Measurements from ENCODE around the gene KLRF2. TPM values are rescaled to one million over a fixed set of nuclear protein-coding genes. Genes with fewer than 3 reads are reported as not detected.
"Not testable (repeated sequence)": the region's sequence is repeated elsewhere in the genome, so short reads cannot be mapped to it uniquely, and the experiment has no call there.

The KLRF2 gene, protein sequence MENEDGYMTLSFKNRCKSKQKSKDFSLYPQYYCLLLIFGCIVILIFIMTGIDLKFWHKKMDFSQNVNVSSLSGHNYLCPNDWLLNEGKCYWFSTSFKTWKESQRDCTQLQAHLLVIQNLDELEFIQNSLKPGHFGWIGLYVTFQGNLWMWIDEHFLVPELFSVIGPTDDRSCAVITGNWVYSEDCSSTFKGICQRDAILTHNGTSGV
- total RNA-seq, result 0.23 and 0.27 TPM in 2 replicates

DNA sequence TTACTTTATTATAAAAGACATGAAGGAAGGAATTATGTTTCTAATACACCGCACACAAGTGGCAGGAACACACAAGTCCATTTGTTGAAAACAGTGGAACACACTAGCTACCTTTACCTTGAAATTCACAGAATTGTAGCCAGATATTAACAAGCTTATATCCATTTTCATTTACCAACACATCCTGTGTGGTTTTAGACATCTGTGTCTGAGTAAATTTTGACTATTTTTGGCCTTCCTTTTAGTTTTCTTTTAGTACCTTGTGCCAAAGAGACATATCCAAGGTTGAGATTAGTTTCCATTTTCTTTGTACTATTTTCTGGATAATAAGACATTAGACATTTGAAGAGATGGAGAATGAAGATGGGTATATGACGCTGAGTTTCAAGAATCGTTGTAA, at the start of gene KLRF2:
Gene KLRF2 (plus strand): TSS at position 244 of the 400 bp plus-strand sequence. CDS start 107 bp downstream, at position 351.
- intact Hi-C loops (cut with micrococcal nuclease), result no loop called here

DNA sequence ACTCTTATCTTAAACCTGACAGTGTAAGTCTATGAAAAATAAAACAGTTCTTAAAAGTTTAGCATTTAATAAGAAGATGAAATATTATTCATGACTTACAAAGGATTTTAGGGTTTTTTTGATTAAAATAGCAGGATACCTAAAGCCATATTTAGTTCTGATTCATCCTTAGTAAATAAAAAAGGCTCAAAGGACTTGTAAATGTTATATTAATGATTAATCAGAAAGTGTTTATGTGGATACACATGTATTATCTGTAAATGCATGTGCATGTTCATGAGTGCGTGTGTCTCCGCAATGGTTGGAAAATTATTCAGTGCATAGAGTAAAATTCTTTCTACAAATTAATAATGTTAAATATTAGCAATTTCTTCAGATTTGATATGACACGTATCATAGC, 49.6 kb upstream of the KLRF2 start:
- intact Hi-C loops (cut with micrococcal nuclease), result no loop called here

DNA sequence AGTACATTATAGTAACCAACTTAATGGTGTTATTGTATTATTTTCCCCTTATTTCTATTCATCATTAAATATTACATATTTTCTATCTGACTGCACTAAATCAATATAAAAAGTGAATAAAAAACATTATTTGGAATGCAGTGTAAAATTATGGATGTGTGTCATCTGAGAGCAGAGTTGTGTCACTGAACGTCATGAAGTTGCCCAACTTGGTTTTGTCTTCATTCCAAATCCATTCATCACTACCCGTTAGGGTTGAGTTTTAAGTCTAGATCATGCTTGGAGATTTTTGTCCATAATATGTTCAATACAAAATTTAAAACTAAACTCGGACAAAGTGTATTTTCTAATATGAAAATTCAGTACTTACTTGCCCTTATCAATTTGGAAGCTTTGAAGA, 37.9 kb upstream of the KLRF2 start:
- intact Hi-C loops (cut with micrococcal nuclease), result no loop called here

DNA sequence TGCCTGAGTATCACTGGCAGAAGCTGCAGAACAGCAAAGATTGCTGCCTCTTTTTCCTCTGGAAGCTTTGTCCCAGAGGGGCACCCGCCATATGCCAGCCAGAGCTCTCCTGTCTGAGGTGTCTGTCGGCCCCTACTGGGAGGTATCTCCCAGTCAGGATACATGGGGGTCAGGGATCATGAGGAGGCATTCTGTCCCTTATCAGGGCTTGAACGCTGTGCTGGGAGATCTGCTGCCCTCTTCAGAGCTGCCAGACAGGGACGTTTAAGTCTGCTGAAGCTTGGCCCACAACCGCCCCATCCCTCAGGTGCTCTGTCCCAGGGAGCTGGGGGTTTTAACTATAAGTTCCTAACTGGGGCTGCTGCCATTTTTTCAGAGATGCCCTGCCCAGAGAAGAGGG, 32.4 kb upstream of the KLRF2 start:
- intact Hi-C loops (cut with micrococcal nuclease), result no loop called here

DNA sequence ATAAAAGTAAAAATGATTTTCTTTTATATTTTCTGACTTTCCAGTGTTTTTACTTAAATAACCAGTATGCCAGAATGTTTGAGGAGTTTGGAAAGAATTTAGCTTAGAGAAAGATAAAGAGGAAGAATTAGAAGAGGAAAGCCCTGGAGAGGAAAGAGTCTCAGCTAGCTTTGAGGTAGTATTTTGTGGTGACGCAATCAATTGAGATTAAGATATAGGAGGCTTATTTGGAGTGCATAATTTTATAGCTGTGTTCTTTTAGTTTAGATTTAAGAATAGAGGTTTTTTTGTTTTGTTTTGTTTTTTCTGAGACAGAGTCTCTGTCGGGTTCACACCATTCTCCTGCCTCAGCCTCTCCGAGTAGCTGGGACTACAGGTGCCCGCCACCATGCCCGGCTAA, 30.2 kb upstream of the KLRF2 start:
- intact Hi-C loops (cut with micrococcal nuclease), result no loop called here

DNA sequence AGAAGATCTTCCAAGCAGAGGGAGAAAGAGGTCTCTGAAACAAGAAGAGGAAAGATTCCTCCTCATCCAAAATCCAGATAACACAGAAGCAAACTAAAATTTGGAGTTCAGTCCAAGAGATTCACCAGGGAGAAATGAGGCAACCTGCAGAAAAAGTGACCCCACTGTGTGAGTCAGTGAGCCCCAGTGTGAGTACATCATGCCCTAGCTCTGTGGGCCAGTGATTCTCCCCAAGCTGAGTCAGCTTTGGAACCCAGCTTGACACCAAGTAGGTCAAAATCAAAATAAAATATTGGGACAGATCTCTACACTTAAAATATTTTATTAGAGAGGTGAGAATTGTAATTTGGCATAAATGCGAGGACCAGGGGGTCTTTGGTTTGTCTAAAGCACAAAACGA, 29.4 kb upstream of the KLRF2 start:
- intact Hi-C loops (cut with micrococcal nuclease), result no loop called here

DNA sequence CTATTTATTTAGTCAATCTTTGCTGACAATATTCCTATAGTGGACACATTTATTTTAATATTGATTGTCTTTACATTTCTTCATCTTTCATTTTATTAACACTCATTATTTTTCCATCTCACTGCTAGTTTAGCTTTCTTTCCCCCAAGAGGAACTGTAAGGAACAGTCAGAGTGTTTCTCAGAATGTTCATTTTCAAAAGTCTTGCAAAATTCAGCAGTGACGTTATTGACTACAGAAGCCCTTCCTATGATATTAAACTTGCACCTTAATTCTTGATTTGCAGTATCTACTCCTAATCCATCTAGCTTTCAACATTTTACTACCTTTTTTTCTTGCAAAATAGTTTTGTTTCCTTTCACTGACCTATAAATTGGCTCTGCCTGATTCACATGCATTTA, 25.1 kb upstream of the KLRF2 start:
- intact Hi-C loops (cut with micrococcal nuclease), result no loop called here

DNA sequence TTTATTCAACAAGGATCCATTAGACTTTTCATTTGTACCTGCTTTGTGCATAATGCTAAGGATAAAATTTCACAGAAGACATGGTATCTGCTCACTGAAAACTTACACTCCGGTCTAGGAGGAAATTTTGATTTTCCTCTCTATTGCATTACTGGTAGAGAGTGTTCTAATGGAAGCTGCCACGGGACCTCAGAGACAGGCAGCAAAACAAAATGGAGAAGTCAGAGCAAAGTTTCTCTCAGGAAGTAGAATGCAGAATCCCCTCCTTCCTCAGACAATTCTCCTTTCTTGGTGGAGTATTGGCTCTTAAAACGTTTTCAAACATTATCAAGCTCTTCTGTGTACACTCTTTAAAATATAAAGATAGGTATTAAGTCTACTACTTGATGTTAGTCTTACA, 24.4 kb upstream of the KLRF2 start:
- intact Hi-C loops (cut with micrococcal nuclease), result no loop called here

DNA sequence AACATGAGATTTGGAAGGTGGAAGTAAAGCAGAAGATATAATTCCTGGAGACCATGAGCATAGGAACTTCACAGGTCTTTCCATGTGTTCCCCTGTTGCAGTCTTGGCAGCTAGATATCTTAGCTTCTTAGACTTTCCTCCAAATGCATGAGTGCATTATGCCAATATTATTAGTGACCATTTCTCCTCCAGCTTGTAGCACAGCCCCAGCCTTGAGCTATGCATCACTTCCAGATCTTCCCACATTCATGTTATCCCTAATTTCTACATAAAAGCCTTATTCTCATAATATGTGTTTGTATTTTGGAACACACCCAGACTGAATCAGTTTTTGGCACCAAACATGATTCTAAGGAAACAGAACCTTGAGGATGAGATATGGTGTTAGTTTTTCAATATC, 23.2 kb upstream of the KLRF2 start:
- intact Hi-C loops (cut with micrococcal nuclease), result no loop called here

DNA sequence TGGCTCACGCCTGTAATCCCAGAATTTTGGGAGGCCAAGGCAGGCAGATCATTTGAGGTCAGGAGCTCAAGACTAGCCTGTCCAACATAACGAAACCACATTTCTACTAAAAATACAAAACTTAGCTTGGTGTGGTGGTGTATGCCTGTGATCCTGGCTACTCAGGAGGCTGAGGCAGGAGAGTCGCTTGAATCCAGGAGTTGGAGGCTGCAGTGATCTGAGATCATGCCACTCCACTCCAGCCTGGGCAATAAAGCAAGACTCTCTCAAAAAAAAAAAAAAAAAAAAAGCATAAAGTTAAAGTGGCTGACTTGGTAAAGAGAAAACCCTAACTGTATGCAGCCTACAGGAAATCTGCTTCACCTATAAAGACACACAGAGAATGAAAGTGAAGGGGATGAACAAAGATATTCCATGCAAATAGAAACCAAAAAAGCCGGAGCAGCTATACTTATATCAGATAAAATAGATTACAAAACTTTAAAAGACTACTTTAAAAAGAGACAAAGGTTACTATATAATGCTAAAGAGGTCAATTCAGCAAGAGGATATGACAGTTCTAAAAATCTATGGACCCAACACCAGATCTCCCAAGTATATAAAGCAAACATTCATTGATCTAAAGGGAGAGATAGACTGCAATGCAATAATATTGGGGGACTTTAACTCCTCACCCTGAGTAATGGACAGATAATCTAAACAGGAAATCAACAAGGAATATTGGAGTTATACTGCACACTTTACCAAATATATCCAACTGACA, 16.2 kb upstream of the KLRF2 start:
- intact Hi-C loops (cut with micrococcal nuclease), result loop anchor here (1.0 to 5.0 kb wide), 6 partner anchors 42 to 747 kb away; partner anchors contain the start of genes GABARAPL1 and MAGOHB

DNA sequence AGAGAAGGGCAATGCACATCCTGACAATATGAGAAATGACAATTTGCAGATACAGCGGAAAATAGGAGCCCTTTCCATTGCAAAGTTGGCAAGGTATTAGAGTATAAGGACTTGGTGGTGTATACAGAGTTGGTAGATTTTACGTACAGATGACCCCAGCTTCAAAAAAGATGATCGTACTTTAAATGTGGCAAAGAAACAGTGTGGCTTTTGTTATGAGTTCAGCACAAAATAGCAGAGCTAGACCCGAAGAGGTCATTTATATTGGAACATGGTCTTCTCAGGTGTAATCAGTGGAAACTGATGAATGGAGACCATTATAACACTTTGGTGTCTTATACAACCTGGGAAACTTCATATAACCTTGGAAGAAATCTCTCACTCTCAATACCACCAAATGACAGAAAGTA, 14.4 kb upstream of the KLRF2 start:
- intact Hi-C loops (cut with micrococcal nuclease), result loop anchor here (5.0 kb wide), 5 partner anchors 40 to 745 kb away; partner anchors contain the start of genes GABARAPL1 and MAGOHB

DNA sequence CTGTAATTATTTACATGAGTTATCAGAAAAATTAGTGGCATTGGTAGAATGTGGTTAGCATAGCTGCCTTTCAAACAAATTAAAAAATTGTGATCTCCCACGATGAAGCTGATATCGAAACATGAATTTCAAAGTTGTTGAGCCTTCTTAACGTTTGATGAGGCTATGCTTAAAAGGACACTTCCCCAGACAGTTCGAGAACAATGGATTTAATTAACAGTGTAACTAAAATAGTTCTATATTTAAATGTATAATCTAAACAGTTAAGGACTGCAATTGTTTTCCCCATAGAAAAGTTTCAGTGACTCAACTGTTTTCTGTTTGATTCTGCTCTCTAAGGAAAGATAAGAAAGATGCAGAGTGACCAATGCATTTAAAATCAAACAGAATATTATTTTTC, 13.8 kb upstream of the KLRF2 start:
- intact Hi-C loops (cut with micrococcal nuclease), result loop anchor here (5.0 kb wide), 5 partner anchors 40 to 745 kb away; partner anchors contain the start of genes GABARAPL1 and MAGOHB

DNA sequence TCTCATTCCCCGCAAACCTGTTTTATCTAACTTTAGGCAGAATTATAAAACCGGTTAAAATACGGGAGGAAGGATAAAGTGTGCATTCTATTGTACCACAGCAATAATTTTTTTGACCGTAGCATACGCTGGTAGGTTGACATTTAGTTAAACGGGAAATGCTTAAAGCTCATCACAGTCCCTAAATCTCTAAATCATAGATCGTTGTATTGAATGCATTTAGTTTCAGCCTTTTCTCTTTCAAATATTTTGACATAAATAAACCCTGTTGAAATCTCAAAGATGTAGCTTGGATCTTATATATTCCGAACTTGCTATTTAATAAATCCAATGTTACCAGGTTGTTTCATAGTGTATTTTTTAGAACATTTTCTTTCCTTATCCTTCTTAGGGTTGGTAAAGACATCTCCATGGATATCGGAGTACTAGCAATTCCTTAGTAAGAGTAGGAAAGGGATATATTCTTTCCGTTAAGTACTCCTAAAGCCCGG, 12.9 kb upstream of the KLRF2 start:
- intact Hi-C loops (cut with micrococcal nuclease), result loop anchor here (2.0 to 5.0 kb wide), 8 partner anchors 39 to 744 kb away; partner anchors contain the start of genes GABARAPL1 and MAGOHB

DNA sequence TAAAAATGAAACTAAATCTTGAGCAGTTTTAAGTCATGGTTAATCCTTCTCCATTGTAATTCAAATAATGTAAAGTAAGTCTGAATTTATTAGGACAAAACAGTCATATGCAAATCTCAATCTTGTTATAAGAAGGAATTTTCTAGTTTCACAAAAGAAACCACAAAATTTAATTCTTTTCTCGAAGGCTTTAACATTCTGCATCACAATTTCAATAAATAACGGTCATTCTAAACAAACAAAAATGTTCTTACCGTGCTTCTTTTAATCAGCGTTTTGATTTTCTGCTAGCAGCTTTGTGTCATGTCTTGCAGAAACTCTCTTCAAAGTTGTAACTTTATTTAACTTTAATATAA, 12.4 kb upstream of the KLRF2 start:
- intact Hi-C loops (cut with micrococcal nuclease), result loop anchor here (1.0 to 5.0 kb wide), 10 partner anchors 38 to 743 kb away; partner anchors contain the start of genes CD69, GABARAPL1 and MAGOHB

DNA sequence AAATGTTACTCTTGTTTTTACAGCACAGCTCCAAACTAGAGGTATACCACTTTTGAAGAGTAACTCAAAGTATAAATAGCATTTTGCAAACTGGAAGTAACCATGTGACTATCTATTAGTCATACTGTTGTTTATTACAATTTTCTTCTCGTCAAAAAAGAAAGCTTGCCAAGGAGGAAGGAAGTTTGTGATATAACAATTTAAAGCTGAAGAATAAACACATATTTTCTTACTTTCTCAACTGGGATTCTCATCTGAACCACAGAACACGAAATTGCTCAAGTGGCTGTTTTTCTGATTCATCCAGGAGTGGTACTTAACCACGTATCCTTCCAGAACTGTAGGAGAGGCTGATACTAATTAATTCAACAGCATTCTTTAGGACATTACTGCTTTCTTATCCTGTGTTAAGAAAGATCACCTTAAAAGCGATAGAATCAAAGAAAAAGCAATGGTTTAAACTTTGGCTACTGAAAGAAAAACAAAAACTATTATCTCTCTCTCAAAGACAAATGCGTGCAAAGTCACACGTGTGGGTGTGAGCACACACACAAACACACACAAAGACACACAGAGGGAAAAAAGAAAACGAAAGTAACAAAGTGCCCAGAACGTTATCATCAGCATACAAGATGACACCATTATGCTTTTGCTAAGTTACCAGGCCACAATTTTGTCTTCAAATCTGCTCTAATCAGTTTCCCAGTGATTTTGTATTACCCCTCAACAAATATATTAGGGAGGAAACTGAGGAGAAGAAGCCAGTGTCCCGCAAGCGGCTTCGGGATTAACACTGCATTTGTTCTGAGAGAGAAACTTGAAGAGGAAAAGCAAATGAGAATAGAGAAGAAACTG, 11.8 kb upstream of the KLRF2 start, which contains the start of gene CLEC2B:
Gene CLEC2B (minus strand): TSS at position 48 of the 855 bp plus-strand sequence.
- intact Hi-C loops (cut with micrococcal nuclease), result loop anchor here (1.0 to 5.0 kb wide), 10 partner anchors 38 to 743 kb away; partner anchors contain the start of genes CD69, GABARAPL1 and MAGOHB

DNA sequence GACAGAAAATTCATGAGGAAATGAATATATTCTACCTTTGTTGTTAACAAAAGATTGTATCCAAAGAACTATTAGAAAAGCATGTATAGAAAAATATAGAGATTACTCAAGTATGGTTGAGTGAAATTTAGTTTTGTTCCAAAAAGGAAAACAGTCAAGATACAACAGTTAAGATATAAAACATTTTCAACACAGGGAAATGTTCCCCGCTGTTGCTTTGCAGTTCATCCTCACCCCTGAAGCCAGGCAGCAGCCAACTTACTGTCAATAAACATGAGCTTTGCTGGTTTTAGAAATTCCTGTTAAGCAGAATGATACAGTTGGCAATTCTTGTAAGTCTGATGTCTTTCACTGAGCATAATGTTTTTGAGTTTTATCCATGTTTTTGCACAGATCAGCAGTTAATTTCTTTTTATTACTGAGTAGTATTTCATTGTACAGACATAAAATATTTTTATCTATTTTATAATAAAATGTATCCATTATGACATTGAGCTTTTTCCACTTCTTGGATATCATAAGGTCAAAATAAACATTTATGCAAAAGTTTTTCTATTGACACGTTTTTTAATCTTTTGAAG, 10.9 kb upstream of the KLRF2 start:
- intact Hi-C loops (cut with micrococcal nuclease), result no loop called here

DNA sequence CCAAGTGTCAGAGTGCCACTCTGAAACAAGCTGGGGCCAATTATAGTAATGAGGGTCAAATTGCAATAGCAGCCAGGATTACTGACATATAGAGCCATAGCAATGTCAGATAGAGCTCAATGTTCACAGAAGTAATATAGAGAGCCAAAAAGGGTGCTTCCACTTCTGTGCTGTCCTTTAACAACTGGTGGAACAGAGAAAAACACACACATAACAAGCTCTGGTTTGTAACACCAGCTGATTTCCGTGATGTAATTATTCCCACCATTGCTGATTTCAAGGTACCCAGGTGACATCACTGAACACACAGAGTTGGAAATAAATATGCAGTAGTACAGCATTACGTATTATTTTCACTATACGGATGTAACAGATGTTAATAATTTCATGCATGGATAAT, 9.1 kb upstream of the KLRF2 start:
- intact Hi-C loops (cut with micrococcal nuclease), result no loop called here

DNA sequence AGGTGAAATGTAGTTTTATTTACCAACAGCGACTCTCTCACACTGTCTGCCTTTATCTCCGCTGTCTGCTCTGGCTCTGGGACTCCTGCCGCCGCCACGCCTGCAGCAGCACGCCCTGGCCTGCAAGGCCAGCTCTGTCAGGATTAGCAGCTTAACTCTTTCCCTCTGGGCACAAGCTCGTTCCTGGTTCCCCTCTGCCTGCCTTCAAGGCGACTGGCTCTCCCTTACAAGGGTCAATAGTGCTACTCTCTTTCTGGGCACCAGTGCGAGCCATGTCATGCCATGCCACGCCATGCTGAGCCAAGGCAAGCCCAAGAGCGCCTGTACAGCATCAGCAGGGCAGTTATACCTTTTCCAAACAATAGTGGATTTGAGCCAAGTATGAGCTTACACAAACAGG, 8.5 kb upstream of the KLRF2 start:
- intact Hi-C loops (cut with micrococcal nuclease), result no loop called here

DNA sequence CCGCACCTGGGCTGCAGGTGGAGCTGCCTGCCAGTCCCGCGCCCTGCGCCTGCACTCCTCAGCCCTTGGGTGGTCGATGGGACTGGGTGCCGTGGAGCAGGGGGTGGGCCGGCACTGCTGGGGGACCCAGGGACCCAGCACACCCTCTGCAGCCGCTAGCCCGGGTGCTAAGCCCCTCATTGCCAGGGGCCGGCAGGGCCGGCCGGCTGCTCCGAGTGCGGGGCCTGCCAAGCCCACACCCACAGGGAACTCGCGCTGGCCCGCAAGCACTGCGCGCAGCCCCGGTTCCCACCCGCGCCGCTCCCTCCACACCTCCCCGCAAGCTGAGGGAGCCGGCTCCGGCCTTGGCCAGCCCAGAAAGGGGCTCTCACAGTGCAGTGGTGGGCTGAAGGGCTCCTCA, 5.2 kb upstream of the KLRF2 start:
- intact Hi-C loops (cut with micrococcal nuclease), result not testable (repeated sequence)

DNA sequence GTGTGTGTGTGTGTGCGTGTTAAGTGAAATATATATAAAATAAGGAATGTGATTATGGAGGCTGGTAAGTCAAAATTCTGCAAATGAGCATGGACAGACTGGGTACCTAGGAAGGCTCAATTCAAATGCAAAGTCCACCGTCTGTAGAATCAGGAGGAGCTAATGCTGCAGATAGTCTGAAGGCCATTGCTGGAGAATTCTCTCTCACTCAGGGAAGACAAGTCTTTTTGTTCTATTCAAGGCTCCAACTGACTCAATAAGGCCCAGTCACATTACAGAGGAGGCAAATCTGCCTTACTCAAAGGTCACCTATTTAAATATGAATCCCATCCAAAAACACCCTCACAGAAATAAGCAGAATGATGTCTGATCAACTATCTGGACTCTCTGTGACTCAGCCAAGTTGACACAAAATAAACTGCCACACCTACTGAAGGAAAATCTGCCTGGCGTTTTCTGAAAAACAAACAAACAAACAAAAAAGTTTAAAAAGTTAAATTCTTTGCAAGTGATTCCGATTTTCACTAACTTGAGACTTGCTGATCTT, 684 bp upstream of the KLRF2 start:
- intact Hi-C loops (cut with micrococcal nuclease), result no loop called here

DNA sequence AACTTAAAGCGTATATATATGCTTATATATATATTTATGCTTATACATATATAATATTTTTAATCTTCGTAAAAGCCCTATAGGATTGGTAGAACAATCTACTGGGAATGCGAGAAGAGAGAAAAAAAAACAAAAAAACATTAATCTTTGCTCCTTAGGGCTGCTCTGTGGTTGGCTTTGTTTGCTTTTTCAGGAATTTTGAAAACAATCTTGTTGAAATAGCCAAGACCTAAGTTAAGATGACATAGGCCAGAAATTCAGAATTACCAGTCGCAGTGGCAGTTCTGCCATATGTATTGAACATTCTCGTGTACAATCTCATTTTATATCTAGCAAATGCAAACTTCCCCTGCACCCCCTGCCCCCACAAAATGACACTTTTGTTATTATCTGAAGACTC, 699 bp downstream of the KLRF2 start:
- intact Hi-C loops (cut with micrococcal nuclease), result no loop called here
